Measurements from ENCODE around the gene MIB1. TPM values are rescaled to one million over a fixed set of nuclear protein-coding genes. Genes with fewer than 3 reads are reported as not detected.

The MIB1 gene
- total and polyA plus RNA-seq, 2 donors (not counting 1 experiment from before 2014, with no cell fraction given), result 1.8 to 25.5 TPM

DNA sequence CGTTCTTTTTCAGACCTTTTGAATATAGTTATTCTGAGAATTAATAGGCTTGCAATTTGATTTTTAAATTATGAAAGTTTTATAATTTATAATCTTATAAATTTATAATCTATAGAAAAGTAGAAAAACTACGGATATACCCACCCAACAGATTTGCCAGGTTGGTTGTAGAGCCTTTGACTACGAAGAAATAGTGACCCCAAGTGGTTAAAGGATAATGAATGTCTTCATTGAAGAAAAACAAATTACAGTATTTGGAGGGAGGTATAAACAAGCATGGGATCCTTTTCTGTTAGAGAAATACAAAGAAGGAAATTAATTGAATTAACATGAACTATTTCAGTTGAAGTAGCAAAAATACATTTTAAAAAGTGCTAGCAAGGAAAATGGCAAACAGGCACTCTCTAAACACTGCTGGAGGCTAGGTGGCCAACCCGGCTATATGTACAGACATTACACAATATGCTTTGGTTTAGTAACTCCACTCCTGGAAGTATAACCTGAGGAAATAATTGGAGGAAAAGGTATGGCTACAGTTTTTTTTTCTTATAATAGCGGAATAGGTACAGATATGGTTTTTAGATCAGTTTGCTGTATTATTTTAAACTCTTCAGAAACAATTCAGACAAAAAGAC is 110.9 kb downstream of the MIB1 start:
- intact Hi-C loops (cut with micrococcal nuclease), result loop anchor here (5.0 kb wide), 1 partner anchor 239 kb away; the partner anchor contains the start of gene SNRPD1

DNA sequence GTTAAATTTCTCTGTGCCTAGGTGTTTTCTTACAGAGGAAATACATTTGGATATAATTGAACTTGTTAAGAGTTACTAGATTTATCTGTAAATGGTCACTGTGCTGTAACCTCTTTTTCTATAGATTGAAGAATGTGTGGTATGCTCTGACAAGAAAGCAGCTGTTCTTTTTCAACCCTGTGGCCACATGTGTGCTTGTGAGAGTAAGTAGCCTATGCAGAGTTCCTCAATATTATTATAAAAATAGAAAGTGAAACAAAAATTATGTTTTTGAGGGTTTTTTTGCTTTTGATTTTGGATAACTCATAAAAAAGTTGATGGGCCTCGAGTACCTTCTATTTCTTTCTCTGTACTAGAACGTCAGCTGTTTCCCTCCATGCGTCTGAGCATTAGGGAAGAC is 112.4 kb downstream of the MIB1 start:
- Histone ChIP-seq H3K27ac (ENCODE audit: low read length in 2 of 2) (peak overlapping the region in 1 of 2 donors; percentile 77), H2AFZ (ENCODE audit: insufficient read depth, low read depth, low read length, poor library complexity, severe bottlenecking) (peak overlapping the region; percentile 51), H3K27me3 (replicated peaks in 1 of 4; ENCODE audit: control extremely low read depth in 1 of 4, control insufficient read depth in 3 of 4, insufficient read depth in 4 of 4, low read length in 3 of 4) (no peaks in the 10 kb centered on the region), H3K4me2 (replicated peaks; ENCODE audit: low read depth, low read length, poor library complexity, severe bottlenecking) (peak overlapping the region; percentile 58), H3K9me3 (ENCODE audit: control extremely low read depth in 1 of 3, control insufficient read depth in 2 of 3, insufficient read depth in 1 of 3, low read length in 2 of 3) (no peaks in the 10 kb centered on the region), H3K4me1 (ENCODE audit: control insufficient read depth in 2 of 2, insufficient read depth in 2 of 2, low read length in 2 of 2) (peaks cover 11 to 15% of the 10 kb centered on the region in 2 donors), H3K79me2 (ENCODE audit: control insufficient read depth, insufficient read depth, low read length) (no peaks in the 10 kb centered on the region), H4K20me1 (ENCODE audit: control insufficient read depth, insufficient read depth, low read length, poor library complexity, severe bottlenecking) (no peaks in the 10 kb centered on the region), H3K9ac (ENCODE audit: low read length) (peak overlapping the region; percentile 25), H3K36me3 (replicated peaks in 1 of 2; ENCODE audit: control extremely low read depth in 1 of 2, control insufficient read depth in 1 of 2, extremely low read depth in 1 of 2, insufficient read depth in 2 of 2, low read length in 1 of 2) (peaks cover 3 to 6% of the 10 kb centered on the region in 2 experiments), H3K4me3 (ENCODE audit: control extremely low read depth in 1 of 5, extremely low read depth in 1 of 5, insufficient read depth in 1 of 5, low read depth in 2 of 5, low read length in 4 of 5) (peak overlapping the region in 1 of 5 experiments; percentile 36)
- intact Hi-C loops (cut with micrococcal nuclease), result loop anchor here (5.0 kb wide), 1 partner anchor 241 kb away; the partner anchor contains the start of gene SNRPD1
- ChIA-PET CTCF (interaction anchor here (1.0 to 1.2 kb wide), 4 partner anchors 11 to 659 kb away, joined by 3 to 5 read pairs (median 3); no protein-coding TSS in a partner anchor), POLR2A (no interaction called here)
- peaks cover 27% of the 10 kb centered on the region for H3K4me1 Mint-ChIP-seq
- peak overlapping the region; percentile 77 for H3K27ac Mint-ChIP-seq
- H3K9me3 Mint-ChIP-seq (ENCODE audit: insufficient read depth), result no peaks in the 10 kb centered on the region
- TF ChIP-seq, protein P1, sequence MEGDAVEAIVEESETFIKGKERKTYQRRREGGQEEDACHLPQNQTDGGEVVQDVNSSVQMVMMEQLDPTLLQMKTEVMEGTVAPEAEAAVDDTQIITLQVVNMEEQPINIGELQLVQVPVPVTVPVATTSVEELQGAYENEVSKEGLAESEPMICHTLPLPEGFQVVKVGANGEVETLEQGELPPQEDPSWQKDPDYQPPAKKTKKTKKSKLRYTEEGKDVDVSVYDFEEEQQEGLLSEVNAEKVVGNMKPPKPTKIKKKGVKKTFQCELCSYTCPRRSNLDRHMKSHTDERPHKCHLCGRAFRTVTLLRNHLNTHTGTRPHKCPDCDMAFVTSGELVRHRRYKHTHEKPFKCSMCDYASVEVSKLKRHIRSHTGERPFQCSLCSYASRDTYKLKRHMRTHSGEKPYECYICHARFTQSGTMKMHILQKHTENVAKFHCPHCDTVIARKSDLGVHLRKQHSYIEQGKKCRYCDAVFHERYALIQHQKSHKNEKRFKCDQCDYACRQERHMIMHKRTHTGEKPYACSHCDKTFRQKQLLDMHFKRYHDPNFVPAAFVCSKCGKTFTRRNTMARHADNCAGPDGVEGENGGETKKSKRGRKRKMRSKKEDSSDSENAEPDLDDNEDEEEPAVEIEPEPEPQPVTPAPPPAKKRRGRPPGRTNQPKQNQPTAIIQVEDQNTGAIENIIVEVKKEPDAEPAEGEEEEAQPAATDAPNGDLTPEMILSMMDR (IDR thresholded peaks at IDR 0.05), result no peak
- no peaks in the 10 kb centered on the region for H3K27me3 Mint-ChIP-seq
- peak; percentile 38 for DNase-seq
- peak; percentile 49 for ATAC-seq (ENCODE audit: low read depth)
- WGBS (ENCODE audit: insufficient coverage), result no CpG with 5 or more reads among the region's 3 CpGs
- H3K4me3 Mint-ChIP-seq, result peak overlapping the region; percentile 46

More for the DNA sequence above, 110.9 kb downstream of the MIB1 start:
- peaks cover 11 to 15% of the 10 kb centered on the region in 2 donors for H3K4me1 ChIP-seq (ENCODE audit: control insufficient read depth in 2 of 2, insufficient read depth in 2 of 2, low read length in 2 of 2)
- H3K27ac ChIP-seq (ENCODE audit: low read length in 2 of 2), result no peak overlapping the region
- Mint-ChIP-seq H3K4me1 (peaks cover 17% of the 10 kb centered on the region), H3K27ac (no peak overlapping the region), H3K9me3 (ENCODE audit: insufficient read depth) (no peaks in the 10 kb centered on the region), H3K4me3 (no peak overlapping the region), H3K27me3 (no peaks in the 10 kb centered on the region)
- peak; percentile 16 for DNase-seq
- no peaks in the 10 kb centered on the region for H3K79me2 ChIP-seq (ENCODE audit: control insufficient read depth, insufficient read depth, low read length)
- H2AFZ ChIP-seq (ENCODE audit: insufficient read depth, low read depth, low read length, poor library complexity, severe bottlenecking), result no peak overlapping the region
- no peak overlapping the region for H3K4me2 ChIP-seq (replicated peaks; ENCODE audit: low read depth, low read length, poor library complexity, severe bottlenecking)
- POLR2A ChIA-PET, result no interaction called here
- no peak for TF ChIP-seq EZH2 (IDR thresholded peaks at IDR 0.05; ENCODE audit: borderline replicate concordance, insufficient read depth, low read depth, low read length, poor library complexity, severe bottlenecking)
- TF ChIP-seq, protein P1 (IDR thresholded peaks at IDR 0.05), result peak; percentile 44
- CTCF ChIA-PET, result interaction anchor here (1.2 to 1.5 kb wide), 3 partner anchors 12 to 220 kb away, joined by 3 to 5 read pairs (median 5); no protein-coding TSS in a partner anchor
- no peaks in the 10 kb centered on the region for H3K27me3 ChIP-seq (replicated peaks in 1 of 4; ENCODE audit: control extremely low read depth in 1 of 4, control insufficient read depth in 3 of 4, insufficient read depth in 4 of 4, low read length in 3 of 4)
- WGBS (ENCODE audit: insufficient coverage), result no CpG with 5 or more reads among the region's 5 CpGs
- peaks cover 3 to 12% of the 10 kb centered on the region in 2 experiments for H3K36me3 ChIP-seq (replicated peaks in 1 of 2; ENCODE audit: control extremely low read depth in 1 of 2, control insufficient read depth in 1 of 2, extremely low read depth in 1 of 2, insufficient read depth in 2 of 2, low read length in 1 of 2)
- no peak for ATAC-seq (ENCODE audit: low read depth)
- no peaks in the 10 kb centered on the region for H4K20me1 ChIP-seq (ENCODE audit: control insufficient read depth, insufficient read depth, low read length, poor library complexity, severe bottlenecking)
- H3K4me3 ChIP-seq (ENCODE audit: control extremely low read depth in 1 of 5, extremely low read depth in 1 of 5, insufficient read depth in 1 of 5, low read depth in 2 of 5, low read length in 4 of 5), result no peak overlapping the region
- no peaks in the 10 kb centered on the region for H3K9me3 ChIP-seq (ENCODE audit: control extremely low read depth in 1 of 3, control insufficient read depth in 2 of 3, insufficient read depth in 1 of 3, low read length in 2 of 3)
- no peak overlapping the region for H3K9ac ChIP-seq (ENCODE audit: low read length)
